ENCODE results near the gene EAF1.
"Not testable (repeated sequence)": the region's sequence is repeated elsewhere in the genome, so short reads cannot be mapped to it uniquely, and the experiment has no call there.

Gene EAF1

GRCh38 chr3:15385238-15385695, 42.1 kb upstream of the EAF1 start:
- H3K9me3 ChIP-seq (ENCODE audit: control insufficient read depth, insufficient read depth, low read depth, low read length); H3K4me1 ChIP-seq (ENCODE audit: control insufficient read depth, insufficient read depth, low read length); H3K4me3 ChIP-seq (ENCODE audit: low read depth, low read length); H3K36me3 ChIP-seq (ENCODE audit: control insufficient read depth in 2 of 2, insufficient read depth in 1 of 2, low read length in 2 of 2); POLR2A ChIA-PET; H3K27ac ChIP-seq (ENCODE audit: extremely low read depth, low read depth, low read length): not testable (repeated sequence)
- TF ChIP-seq SCRT1 (tag by site-specific recombination; IDR thresholded peaks at IDR 0.05; ENCODE audit: borderline replicate concordance), result 0 out of 2 replicates have a peak, but pooled peaks have one; percentile 34
- CTCF ChIA-PET, result interaction anchor here (0.7 to 3.0 kb wide), 5 partner anchors 20 to 647 kb away, joined by 3 to 18 read pairs (median 4); partner anchors contain the start of gene SH3BP5

- POLR2A ChIA-PET, result no interaction called here
Measured at GRCh38 chr3:15385901-15386653, 41.3 kb upstream of the EAF1 start.

More at GRCh38 chr3:15385901-15386653, 41.3 kb upstream of the EAF1 start:
- H3K4me3 ChIP-seq (ENCODE audit: low read depth, low read length), result no peak overlapping the region
- H3K9me3 ChIP-seq (ENCODE audit: control insufficient read depth, insufficient read depth, low read depth, low read length), result no peaks in the 10 kb centered on the region
- TF ChIP-seq ZBTB8A (tag by site-specific recombination; IDR thresholded peaks at IDR 0.05), result peak; percentile 40; the same call in 1 of the 2 replicates
- no peak for TF ChIP-seq ZNF292 (tag by site-specific recombination; IDR thresholded peaks at IDR 0.05; ENCODE audit: borderline replicate concordance, low read depth)
- TF ChIP-seq ZNF140 (tag by site-specific recombination; IDR thresholded peaks at IDR 0.05), result 0 out of 2 replicates have a peak, but pooled peaks have one; percentile 12
- no peak for TF ChIP-seq ZNF26 (tag by site-specific recombination; IDR thresholded peaks at IDR 0.05)
- no peak for TF ChIP-seq ZNF132 (tag by site-specific recombination; IDR thresholded peaks at IDR 0.05; ENCODE audit: borderline replicate concordance)
- no peak for TF ChIP-seq ZNF214 (tag by site-specific recombination; IDR thresholded peaks at IDR 0.05; ENCODE audit: borderline replicate concordance)
- 0 out of 2 replicates have a peak, but pooled peaks have one; percentile 25 for TF ChIP-seq ZNF501 (tag by site-specific recombination; IDR thresholded peaks at IDR 0.05)
- no peak for TF ChIP-seq PRDM1 (tag by site-specific recombination; IDR thresholded peaks at IDR 0.05)
- peak; percentile 94 for TF ChIP-seq ZNF280D (tag by site-specific recombination; IDR thresholded peaks at IDR 0.05)
- TF ChIP-seq SETDB1 (IDR thresholded peaks at IDR 0.05; ENCODE audit: insufficient read length, low read length), result peak; percentile 74
- no peak for TF ChIP-seq ZNF837 (tag by site-specific recombination; IDR thresholded peaks at IDR 0.05)
- 0 out of 2 replicates have a peak, but pooled peaks have one; percentile 35 for TF ChIP-seq ZNF518A (tag by site-specific recombination; conservative IDR thresholded peaks at IDR 0.05; ENCODE audit: low read depth)
- TF ChIP-seq GFI1B (tag by site-specific recombination; IDR thresholded peaks at IDR 0.05), result no peak
- no peak for TF ChIP-seq ZNF677 (tag by site-specific recombination; IDR thresholded peaks at IDR 0.05)
- no peaks in the 10 kb centered on the region for H3K36me3 ChIP-seq (ENCODE audit: control insufficient read depth in 2 of 2, insufficient read depth in 1 of 2, low read length in 2 of 2)
- no peaks in the 10 kb centered on the region for H3K4me1 ChIP-seq (ENCODE audit: control insufficient read depth, insufficient read depth, low read length)
- H3K27ac ChIP-seq (ENCODE audit: extremely low read depth, low read depth, low read length), result no peak overlapping the region
- CTCF ChIA-PET, result interaction anchor here (2.1 to 3.0 kb wide), 2 partner anchors 19 to 117 kb away, joined by 6 to 18 read pairs; no protein-coding TSS in a partner anchor
